RCC 7860 (cell line): ENCODE results near the gene GNS.
"Not testable (repeated sequence)": the region's sequence is repeated elsewhere in the genome, so short reads cannot be mapped to it uniquely, and the experiment has no call there.

ENCODE experiments used
- DNase-seq: peaks from one replicate; pipeline ENCODE4 v3.0.0-alpha.2; 2015; ENCODE audit warnings: low spot score
- FAIRE-seq: peaks from 2 replicates; lab custom pipeline; 2012; peaks lifted over from hg19 to GRCh38; lab: Jason Lieb, UNC

GNS gene

GRCh38 chr12:64700532-64700931 is 58.7 kb downstream of the GNS start:
- FAIRE-seq: no peak

GRCh38 chr12:64699504-64700115 is 59.6 kb downstream of the GNS start:
- FAIRE-seq (no peak), DNase-seq (no peak)

More at GRCh38 chr12:64700532-64700931, 58.7 kb downstream of the GNS start:
- DNase-seq: no peak

- peak; percentile 8 for DNase-seq
These were observed 63.0 kb downstream of the GNS start for GRCh38 chr12:64696080-64696741.

GRCh38 chr12:64695550-64695949 is 63.7 kb downstream of the GNS start:
- FAIRE-seq: no peak
- DNase-seq: no peak

More at GRCh38 chr12:64696080-64696741, 63.0 kb downstream of the GNS start:
- FAIRE-seq: no peak

- no peak for DNase-seq
- no peak for FAIRE-seq
These were observed 64.8 kb downstream of the GNS start for GRCh38 chr12:64694130-64695040.

GRCh38 chr12:64691795-64692583 is 67.2 kb downstream of the GNS start:
- FAIRE-seq: no peak
- DNase-seq: no peak

DNA sequence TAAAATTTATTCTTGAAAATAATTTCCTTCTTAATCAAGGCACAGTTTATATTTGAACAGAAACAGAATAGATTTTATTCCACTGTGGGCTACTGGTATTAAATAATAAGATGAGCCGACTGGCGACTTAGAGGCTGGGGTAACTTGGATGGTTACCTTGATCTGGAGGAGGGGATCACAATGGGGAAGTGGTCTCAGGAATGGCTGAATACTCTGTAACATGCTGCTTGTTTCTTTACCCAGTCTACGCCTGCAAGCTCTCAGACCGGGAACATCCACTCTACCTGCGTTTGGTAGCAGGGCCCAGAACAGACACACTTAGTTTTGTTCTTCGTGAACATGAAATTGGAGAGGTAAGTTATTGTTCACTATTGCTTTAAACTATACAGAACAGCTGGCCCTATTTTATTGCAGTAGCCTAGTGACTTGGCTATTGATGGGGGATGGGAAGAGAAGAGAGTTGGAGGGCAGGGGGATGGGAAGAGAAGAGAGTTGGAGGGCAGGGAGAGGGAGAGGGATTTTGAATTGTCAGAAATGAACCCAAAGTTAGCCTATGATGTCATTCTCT is 67.9 kb downstream of the GNS start:
- FAIRE-seq (no peak), DNase-seq (no peak)

- not testable (repeated sequence) for DNase-seq, FAIRE-seq
These were observed 69.0 kb downstream of the GNS start for GRCh38 chr12:64690236-64690635.

- no peak for FAIRE-seq
- no peak for DNase-seq
These were observed 70.5 kb downstream of the GNS start for GRCh38 chr12:64688715-64689114.

- no peak for FAIRE-seq
- no peak for DNase-seq
These were observed 71.0 kb downstream of the GNS start for GRCh38 chr12:64688219-64688618.

GRCh38 chr12:64687816-64688215 is 71.4 kb downstream of the GNS start:
- DNase-seq (no peak), FAIRE-seq (no peak)

DNA sequence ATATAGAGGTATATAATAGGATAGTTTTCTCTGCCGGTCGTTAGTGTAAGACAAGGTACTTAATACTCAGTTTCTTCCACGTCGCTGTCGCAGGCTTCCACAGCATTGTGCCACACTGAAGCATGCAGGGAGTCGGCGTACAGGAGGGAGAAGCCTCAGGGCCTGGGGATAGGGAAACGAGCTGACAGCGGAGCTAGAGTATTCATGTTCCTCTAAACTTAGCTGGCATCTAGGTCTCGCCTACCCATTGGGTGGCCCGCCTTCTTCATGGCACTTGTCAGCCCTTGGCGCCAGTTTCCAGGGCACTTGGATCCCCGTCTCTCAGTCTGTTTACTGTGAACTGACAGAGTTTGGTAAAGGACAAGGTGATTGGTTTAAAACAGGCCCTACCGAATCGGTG is 73.6 kb downstream of the GNS start:
- DNase-seq: no peak
- no peak for FAIRE-seq

- no peak for FAIRE-seq
- DNase-seq: no peak
These were observed 74.2 kb downstream of the GNS start for GRCh38 chr12:64685050-64685449.

- FAIRE-seq (no peak), DNase-seq (no peak)
These were observed 75.2 kb downstream of the GNS start for GRCh38 chr12:64683816-64684543.

- DNase-seq (no peak), FAIRE-seq (no peak)
These were observed 76.5 kb downstream of the GNS start for GRCh38 chr12:64682572-64683277.

- FAIRE-seq (no peak), DNase-seq (no peak)
These were observed 77.8 kb downstream of the GNS start for GRCh38 chr12:64681200-64682052.

DNA sequence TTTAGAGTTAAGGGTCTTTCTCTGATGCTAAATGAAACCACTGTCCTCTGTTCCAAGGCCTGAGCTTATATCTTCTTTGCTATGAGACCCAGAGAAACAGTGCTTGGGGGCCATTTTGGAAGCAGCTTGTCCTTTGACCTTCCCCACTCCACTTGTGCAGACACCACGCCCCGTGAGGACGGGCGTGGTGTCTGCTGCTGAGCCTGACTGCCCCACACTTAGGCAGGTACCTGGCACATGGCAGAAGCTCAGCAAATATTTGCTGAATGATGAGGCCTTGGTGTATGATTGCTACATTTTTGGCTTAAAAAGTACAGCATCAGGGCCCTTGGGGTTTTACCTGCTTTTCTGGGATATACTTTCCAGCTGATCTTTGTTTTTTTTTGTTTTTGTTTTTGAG is 79.0 kb downstream of the GNS start:
- FAIRE-seq (no peak), DNase-seq (no peak)

- peak; percentile 75 for FAIRE-seq
- peak; percentile 74 for DNase-seq
These were observed 79.7 kb downstream of the GNS start for GRCh38 chr12:64679487-64680001.
